Measurements from ENCODE around the gene ADGRG3.

The ADGRG3 gene, protein sequence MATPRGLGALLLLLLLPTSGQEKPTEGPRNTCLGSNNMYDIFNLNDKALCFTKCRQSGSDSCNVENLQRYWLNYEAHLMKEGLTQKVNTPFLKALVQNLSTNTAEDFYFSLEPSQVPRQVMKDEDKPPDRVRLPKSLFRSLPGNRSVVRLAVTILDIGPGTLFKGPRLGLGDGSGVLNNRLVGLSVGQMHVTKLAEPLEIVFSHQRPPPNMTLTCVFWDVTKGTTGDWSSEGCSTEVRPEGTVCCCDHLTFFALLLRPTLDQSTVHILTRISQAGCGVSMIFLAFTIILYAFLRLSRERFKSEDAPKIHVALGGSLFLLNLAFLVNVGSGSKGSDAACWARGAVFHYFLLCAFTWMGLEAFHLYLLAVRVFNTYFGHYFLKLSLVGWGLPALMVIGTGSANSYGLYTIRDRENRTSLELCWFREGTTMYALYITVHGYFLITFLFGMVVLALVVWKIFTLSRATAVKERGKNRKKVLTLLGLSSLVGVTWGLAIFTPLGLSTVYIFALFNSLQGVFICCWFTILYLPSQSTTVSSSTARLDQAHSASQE

DNA sequence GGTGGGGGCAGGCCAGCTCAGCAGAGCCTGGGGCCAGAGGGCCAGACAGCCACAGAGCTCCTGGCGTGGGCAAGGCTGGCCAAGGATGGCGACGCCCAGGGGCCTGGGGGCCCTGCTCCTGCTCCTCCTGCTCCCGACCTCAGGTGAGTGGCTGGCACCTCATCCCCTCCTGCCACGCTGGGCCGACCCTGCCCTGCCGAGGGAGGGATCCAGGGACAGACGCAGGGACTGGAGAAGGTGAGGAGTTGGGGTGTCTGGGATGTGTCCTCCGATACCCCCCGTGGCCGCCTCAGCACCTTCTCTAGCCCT, at the start of gene ADGRG3:
ADGRG3 (plus strand) TSS at position 44 of the 309 bp plus-strand sequence; CDS start at position 86, 42 bp downstream.
- DNase-seq = no peak

DNA sequence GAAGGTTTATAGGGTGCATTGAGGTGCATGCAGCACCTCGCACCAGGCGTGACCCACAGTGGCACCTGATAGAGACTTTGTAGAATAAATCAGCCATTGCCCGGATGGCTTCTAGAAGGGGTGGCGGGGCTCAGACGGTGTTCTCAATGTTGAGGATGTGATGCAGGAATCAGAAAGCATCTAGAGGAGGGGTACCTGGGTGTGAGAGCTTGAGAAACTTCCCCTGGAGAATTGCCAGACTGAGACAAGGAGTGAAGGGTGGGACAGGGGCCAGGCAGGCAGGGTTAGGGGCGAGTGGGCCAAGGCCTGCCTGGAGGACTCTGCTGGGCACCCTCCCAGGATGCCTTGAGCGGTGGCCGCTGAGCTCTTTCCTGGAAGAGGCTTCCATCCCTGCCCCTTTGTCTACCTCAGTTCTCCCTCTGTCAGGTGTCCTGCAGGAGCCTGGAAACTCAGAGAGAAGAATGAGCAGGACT, 48.9 kb upstream of the ADGRG3 start:
- no peak for DNase-seq

DNA sequence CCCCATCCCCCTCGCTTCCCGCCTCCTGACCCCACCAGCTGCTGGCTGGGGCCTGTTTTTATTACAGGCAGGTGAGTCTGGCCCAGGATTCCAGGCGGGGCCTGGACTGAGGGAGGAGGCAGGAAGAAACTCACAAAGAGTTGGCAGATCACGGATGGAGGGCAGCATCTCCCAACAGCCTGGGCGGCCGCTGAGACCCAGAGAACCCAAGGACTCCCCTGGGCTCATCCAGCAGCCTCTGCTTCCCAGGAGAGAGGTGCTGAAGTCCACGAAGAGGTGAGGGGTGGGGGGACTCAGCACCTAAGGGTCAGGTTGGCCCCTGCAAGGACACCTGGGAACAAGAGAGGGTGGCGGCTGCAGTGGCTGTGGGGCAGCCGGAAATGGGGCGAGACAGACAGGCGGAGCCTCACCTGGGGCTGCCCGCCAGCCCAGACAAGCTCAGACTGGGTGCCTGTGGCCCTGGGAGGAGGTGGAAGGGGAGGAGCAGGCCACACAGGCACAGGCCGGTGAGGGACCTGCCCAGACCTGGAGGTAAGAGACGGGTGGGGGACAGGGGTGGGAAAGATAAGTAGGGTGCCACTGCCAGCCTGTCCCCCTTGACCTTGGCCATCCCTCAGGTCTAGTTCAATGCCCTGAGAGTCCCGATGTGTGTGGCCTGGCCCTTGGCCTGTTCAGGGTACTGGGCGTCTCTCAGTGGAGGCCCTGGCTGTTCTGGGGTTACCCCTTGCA, 48.3 kb upstream of the ADGRG3 start:
- peak; percentile 96 for DNase-seq

DNA sequence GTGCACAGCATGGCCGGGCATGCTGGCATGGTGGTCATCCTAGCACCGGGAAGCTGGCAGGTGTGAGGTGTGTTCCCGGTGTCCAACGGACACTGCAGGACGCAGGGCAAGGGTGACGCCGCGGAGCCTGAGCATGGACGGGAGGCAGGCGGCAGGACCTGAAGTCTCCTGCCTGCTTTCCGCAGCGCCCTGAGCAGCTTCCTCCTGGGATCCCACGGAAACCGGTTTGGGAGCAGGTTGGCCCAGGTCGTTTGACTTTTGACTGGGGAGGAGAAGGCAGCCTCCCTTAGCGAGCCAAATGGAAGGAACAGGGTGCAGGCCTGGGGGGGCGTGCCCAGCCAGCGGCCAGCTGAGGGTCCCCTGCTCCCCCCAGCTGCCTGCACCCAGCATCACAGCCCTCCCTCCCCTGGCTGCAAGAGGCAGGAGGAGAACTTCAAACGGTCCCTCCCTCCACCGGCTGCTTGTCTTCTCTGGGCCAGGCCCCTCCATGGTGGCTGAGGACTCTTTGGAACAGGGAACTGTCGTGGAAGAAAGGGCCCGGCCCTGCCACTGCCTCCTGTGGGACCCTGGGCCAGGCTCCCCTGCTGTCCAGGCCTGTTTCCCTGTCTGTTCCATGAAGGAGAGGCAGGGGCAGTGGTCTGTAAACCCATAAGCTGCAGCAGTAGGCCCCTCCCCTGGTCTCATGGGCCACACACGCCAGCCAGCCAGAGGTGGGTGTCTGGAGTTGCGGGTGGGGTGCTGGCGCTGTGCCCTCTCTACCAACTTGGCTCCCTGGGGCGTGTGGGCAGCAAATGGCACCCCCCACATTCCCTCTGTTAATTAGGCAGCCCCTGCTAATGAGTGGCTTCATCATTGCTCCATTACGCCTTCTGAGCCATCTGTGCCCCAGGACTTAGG, 47.5 kb upstream of the ADGRG3 start:
- DNase-seq = peak; percentile 66

DNA sequence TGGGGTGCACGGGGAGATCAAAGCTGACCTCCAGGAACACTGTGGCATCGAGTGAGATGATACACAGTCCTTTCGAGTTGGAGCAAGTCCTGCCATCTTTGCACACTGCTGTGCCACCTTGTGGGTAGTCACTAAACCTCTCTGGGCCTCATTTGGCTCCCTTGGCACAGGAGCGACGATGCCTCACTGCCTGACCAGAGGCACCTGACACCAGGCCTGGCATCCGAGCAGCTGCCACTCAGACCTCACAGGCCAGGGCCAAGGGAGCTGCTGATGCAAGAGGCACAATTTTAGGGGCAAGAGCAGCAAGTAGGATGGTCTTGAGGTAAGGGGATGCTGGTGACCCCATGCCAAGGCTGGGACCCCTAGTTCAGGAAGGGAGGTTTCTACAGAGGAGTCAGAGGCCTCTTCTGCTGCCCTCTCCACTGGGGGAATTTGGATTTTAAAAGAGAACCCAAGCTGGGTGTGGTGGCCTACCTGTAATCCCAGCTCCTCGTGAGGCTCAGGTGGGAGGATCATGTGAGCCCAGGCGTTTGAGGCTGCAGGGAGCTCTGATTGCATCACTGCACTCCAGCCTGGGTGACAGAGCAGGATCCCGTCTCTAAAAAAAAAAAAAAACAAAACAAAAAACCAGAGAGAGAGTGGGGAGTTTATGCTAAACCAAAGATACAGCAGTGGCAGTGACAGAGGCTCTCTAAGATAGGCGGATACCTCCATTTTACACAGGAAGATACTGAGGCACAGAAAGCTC, 46.4 kb upstream of the ADGRG3 start:
- peak; percentile 9 for DNase-seq

DNA sequence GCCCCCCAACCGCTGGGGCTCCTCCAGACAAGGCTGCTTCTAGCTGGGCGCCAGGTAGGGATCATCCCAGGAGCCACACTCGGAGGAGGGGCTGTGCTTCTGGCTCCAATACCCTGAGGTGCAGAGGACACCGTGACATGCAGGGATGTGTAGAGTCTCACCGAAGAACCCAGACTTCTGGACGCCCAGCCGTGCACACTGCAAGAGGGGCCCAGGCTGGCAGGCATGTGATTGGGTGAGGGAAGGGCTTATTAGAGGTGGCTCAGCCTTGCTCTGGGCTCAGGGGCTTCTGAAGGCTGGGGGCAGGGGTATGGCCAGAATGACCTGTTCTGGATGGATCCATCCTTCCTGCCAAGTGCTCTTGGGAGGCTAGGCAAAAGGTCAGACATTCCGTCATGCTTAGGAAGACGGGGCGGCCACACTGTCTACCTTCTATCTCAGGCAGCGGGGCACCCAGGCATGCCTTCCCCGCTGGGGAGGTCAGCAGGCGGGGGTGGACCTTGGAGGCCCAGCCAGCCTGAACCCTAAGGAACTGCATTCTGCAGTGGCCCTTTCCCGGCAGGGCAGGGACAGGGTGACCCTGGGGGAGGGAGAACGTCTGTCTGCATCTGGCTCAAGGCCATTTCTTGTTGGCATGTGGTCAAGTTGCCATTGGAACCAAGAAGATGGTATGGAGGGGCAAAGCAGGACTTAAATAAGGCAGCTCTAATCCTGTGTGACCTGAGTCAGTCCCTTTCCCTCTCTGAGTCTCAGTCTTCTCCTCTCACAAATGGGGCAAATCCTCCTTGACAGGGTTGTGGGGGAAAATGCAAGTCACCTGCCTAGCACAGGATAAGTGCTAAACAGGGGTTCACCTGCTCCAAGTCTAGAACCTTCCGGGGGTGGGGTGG, 45.5 kb upstream of the ADGRG3 start:
- no peak for DNase-seq

DNA sequence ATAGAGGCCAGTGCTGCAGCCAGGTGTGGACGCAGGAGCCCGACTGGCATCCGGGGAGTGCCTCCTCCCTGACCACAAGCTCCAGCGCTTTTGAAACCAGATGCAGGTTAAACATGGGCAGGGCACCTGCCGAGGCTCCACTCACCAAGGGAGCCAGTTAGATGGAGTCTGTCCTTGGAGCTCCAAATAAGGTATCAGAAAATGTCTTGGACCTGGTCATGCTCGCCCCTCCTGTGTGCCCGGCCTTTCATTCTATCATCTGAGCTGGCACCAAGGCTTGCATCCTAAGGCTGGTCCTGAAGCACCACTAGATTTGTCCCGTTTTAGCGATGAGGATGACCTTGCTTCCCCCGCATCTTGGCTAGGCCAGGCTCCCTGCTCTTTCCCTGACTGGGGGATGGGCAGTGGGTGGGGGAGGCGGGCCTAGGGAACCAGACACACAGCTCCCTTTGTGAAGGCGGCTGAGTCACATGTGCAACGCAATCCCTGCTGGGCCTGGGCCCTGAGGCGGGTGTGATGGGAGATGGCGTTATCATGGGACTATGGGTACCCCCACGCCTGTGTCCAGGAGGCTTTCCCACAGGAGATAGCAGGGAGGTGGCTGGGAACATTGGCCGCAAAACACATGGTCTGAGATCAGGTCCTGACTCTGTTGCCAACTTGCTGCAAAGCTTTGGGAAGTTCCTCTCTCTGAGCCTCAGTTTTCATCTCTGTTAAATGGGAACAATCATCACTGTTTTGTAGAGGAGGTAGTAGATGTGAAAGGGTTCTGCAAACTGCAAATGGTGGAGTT, 44.7 kb upstream of the ADGRG3 start:
- peak; percentile 93 for DNase-seq

DNA sequence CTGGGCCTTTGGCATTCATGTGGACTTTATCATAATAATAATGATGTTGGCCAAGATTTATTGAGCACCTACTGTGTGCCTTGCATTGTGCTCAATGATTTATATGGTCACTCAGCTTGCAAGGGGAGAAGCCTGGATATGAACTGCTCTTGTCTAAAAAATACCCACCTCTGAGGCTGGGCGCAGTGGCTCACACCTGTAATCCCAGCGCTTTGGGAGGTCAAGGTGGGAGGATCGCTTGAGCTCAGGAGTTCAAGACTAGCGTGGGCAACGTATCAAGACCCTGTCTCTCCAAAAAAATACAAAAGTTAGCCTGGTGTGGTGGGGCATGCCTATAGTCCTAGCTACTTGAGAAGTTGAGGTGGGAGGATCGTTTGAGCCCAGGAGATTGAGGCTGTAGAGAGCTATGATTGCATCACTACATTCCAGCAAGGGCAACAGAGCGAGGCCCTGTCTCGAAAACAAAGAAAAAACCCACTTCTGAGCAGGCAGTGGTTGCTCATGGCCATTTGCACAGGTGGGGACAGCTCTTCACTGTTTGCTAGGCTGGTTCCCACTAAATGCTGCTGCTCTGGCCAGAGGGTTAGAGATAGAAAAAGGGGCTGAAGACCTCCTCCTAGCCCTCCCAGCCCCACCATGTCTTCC, 43.9 kb upstream of the ADGRG3 start:
- no peak for DNase-seq

DNA sequence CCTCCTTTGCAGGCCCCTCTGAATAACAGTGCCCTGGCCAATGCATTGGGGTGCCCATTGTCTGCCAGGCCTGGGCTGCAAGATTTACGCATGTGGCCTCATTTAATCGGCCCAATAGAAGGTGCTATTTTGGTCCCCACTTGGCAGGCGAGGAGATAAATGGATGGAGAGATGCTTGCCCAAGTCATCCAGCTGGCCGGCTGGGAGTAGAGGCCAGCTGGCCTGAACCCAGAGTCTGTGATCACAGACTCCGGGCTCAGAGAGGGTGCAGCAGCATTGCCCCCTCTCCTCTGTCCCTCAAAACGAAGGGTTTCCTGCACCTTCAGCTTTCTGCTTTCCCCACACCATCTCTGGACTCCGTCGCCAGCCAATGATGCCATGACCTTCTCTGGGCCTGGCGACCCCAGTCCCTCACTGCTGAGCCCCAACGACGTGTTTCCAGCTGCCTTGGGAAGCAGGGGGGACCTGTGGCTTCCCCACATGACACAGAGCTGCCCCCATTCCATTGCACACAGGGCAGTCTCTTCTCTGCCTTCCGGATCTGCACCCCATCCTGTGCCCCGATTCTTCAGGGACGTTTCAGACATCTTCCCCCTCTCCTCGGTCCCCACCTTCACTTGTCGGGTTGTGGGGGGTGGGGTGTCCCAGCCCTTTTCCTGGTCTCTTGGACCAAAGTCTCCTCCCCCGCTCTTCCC, 43.2 kb upstream of the ADGRG3 start:
- DNase-seq = no peak

DNA sequence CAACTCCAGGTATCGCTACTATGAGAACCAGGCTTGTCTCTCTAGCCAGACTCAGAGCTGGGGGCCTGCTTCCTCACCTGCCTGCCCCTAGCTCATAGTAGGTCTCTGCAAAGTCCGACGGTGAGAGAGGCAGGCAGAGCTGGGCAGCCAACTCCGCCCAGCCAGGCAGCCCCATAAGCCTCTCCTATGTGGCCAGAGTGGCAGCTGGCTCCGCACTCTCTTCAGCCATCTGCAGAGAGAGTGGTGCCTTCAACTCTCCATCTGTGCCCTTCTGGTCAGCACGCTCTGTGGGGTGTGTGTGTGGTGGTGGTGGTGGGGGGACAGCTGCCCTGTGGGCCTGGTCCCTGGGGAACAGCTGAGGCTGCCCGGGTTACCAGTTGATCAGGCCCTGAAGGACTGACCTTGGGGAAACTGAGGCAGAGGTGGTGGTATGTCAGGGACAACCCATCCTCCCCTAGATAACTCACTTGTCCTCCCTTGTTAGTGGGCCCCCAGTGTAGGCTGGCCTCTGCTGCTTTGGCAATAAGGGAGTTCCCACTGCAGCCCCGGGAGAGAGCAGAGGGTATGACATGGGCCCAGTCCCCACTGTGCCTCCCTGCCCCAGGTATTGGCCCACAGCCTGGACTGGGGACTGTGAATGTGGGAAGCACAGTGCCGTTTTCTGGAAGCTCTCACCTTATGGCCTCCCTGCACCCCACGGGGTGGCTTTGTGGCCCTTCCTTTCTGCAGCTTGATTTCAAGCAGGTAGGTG, 41.5 kb upstream of the ADGRG3 start:
- DNase-seq = no peak

DNA sequence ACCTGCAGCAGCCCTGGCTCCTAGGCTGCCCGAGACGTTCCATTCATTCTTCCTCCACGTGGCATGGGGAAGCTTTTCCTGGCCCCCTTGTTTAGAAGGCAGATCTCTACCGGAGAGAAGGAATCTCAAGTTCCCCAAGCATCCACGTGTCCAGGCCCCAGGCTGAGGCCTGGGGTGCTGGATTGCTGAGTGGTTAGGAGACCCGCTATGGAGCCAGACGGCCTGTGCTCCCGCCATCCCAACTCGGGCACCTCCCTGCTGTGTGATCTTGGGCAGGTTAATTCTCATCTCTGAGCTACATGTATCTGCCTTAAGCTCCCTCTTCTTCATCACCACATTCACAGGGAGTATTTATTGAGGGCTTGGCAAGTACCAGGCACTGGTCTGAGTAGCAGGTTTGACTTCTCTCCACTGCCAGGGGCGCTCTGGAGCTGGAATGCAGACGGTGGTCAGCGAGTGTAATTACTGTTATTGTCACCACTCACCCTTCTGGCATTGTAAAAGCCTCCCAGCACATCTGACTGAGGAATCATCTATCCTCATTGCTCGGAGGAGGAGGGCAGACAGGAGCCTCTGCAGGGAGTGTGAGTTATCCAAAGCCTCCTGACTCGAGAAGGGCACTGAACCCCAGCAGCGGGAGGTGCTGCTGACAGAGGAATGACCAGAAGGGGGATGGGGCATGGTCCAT, 40.8 kb upstream of the ADGRG3 start:
- DNase-seq = no peak

DNA sequence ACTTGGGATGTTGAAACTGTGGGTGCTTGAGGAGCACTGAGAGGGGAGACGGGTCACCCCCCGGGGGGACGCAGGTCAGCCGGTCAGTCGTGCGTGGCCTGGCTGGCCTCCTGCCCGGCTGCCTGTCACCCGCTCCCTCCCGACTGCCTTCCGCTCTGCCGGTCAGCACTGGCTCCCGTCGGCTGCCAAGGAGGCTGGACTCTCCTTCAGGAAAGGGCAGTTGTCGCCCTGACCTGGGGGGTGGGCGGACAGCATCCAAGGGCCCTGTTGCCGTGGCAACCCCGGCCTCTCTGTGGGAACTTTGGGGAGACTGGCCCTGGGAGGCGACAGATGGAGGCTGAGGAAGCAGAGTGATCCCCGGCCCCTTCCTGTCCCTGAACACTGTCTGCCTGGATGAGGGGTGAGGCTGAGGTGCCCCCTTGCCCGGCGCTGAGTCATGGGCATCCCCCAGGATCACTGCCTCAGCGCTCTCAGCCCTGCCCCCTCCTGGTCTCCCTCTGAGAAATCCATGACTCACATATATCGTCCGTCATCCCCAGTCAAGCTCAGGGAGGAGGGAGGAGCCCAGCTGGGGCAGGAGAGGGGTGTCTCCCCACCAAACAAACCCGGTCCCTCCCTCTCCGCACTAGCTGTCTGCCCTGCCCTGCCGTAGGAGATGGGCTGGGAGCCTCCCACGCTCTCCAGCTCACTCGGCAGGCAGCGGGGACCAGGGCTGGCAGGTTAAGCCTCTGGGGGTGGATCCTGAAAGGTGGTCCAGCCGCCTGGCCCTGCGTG, 39.9 kb upstream of the ADGRG3 start, which contains the start of gene ADGRG1:
ADGRG1 (plus strand) TSS at position 623 of the 774 bp plus-strand sequence. CDS start 21,658 bp downstream, outside the sequence.
- no peak for DNase-seq

DNA sequence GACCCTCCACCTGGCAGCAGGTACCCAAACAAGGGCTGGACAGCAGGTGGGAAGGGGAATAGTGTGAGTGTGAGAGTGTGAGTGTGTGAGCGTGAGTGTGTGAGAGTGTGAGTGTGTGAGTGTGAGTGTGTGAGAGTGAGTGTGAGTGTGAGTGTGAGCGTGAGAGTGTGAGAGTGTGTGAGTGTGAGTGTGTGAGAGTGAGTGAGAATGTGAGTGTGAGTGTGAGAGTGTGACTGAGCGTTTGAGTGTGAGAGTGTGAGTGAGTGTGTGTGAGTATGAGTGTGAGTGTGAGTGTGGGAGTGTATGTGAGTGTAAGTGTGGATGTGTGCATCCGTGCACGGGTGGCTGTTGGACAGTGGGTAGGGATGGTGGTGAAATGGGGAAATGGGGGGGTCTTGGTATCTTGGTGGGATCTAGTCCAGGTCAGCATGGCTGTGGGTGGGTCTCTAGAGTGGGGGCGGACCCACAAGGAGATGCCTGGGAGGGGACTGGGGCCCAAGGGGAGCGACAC, 39.3 kb upstream of the ADGRG3 start:
- DNase-seq = no peak

DNA sequence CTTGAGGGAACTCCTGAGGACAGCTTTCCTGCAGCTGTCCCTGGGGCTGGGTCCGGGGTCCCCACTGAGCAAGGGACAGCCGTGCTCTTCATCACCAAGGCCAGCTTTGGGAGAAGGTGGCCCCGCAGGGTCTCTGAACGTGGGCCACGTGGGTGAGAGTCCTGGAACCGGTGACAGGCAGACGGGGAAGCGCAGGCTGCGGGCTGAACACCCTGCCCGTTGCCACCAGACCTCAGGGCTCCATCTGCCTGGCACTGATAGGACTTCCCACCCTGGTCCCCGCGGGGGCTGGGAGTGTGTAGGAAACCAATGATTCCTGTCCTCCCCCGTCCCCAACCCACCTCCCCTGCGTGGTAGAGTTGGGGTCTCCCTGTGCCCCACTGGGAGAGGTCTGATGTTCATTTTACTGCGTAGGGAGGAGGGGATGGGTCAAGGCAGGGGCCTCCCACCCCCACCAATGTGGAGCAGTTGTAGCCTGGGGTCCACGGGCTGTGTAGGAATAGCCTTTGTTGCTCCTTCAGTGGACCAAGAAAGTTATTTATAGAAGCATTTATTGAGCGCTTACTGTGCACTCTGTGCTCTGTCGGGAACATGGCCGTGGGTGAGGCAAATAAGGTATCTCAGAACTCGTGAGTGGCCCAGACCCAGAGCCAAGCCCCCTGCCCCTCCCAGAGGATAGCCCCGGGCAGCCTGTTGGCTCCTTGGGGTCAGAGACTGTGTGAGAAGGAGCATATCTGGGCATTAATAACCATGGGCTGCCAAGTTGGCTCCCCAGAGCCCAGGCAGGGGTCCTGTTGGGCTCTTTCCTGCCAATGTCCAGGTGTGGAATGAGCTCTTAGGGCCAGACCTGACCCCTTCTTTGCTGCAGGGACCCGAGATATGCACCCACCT, 38.3 kb upstream of the ADGRG3 start:
- DNase-seq = no peak

DNA sequence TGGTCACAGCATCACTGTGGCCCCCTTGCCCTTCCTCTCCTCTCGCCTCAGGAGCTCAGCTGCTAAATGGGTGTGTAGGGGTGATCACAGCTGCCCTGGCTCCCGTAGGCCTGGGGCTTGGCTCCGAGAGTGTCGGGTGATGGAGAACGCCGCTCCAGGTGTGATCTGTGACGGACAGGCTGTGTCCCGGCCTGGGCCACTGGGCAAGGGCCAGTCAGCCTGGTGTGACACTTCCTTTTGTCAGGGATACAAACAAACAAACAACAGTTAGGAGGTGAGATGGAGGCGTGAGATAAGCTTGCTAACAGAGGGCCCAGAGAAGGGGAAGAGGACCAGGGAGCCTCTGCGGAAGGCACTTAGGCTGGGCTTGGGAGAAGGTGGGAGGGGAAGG, 37.7 kb upstream of the ADGRG3 start:
- DNase-seq = no peak
